Ascending aorta (tissue), 2 donors: Measurements from ENCODE around the gene GNA14. TPM values are rescaled to one million over a fixed set of nuclear protein-coding genes. Genes with fewer than 3 reads are reported as not detected.
A peak's percentile ranks its signal among the peaks of the same experiment; 100 is the strongest.

Source experiments
- DNase-seq, 2 donors: peaks; one replicate each; pipeline ENCODE4 v3.0.0-alpha.2; 2019; ENCODE audit warnings: low spot score in 2 of 2
- H3K27ac ChIP-seq, 2 donors: fragments of 200-600 bp; sonication (generic); one replicate each; pipeline ENCODE4 v1.5.1; 2016 to 2017; ENCODE audit warnings: mild to moderate bottlenecking in 1 of 2
- H3K27me3 ChIP-seq: fragments of 200-600 bp; sonication (generic); one replicate; pipeline ENCODE4 v1.5.1; 2017
- H3K36me3 ChIP-seq, 2 donors: fragments of 200-600 bp; sonication (generic); one replicate each; pipeline ENCODE4 v1.5.1; 2016
- H3K4me1 ChIP-seq, 2 donors: fragments of 200-600 bp; sonication (generic); one replicate each; pipeline ENCODE4 v1.5.1; 2016 to 2017; ENCODE audit warnings: mild to moderate bottlenecking in 1 of 2
- H3K4me3 ChIP-seq, 2 donors: fragments of 200-600 bp; sonication (generic); one replicate each; pipeline ENCODE4 v1.5.1; 2016 to 2017; ENCODE audit warnings: mild to moderate bottlenecking in 1 of 2
- H3K9me3 ChIP-seq, 2 donors: fragments of 200-600 bp; sonication (generic); one replicate each; pipeline ENCODE4 v1.5.1; 2016
- intact Hi-C: fragments of 100-400 bp; cut with DNase I; formaldehyde crosslinking; loops from one replicate; pipeline ENCODE4 v1.15.1; 2023
- total RNA-seq: library from RNA; depleted of rRNA; stranded (reverse); fragments of >200 nt; gene quantifications from one replicate; pipeline ENCODE4 v1.1.0, GENCODE V29; 2016
- TF ChIP-seq, protein P1 (sequence below), 3 experiments: fragments of 200-600 bp in 2 of 3; fragments of 450-650 bp in 1 of 3; sonication (generic) in 2 of 3; IDR thresholded peaks; one replicate each; pipeline ENCODE4 v1.5.1; 2016 to 2019; ENCODE audit warnings: antibody characterized with exemption in 3 of 3, mild to moderate bottlenecking in 1 of 3, moderate library complexity in 1 of 3

The GNA14 gene
- total RNA-seq, 1 donor from 2014 or later, result 3.5 TPM

DNA sequence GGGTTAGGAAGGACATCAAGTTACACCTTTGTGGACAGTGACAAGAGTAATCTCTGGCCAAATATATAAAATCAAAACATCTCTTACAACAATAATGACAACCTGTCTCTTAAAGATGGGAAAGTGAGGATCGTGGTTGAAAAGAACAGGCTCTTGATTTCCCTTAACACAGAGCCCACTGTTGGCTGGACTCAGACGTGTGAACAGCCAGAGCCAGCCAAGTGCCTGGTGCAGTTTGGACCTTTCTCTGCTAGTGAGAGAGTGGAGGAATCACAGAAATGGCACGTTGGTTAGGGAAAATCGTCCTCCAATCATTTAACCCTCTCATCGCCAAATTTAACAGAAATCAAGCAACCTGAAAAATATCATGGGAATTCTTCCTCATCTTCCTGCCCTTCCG, 131.3 kb downstream of the GNA14 start:
- Histone ChIP-seq H3K9me3 (no peaks in the 10 kb centered on the region), H3K27ac (no peak overlapping the region), H3K4me3 (no peak overlapping the region), H3K36me3 (no peaks in the 10 kb centered on the region), H3K4me1 (peaks cover 0 to 2% of the 10 kb centered on the region in 2 donors), H3K27me3 (no peaks in the 10 kb centered on the region)
- TF ChIP-seq, protein P1, sequence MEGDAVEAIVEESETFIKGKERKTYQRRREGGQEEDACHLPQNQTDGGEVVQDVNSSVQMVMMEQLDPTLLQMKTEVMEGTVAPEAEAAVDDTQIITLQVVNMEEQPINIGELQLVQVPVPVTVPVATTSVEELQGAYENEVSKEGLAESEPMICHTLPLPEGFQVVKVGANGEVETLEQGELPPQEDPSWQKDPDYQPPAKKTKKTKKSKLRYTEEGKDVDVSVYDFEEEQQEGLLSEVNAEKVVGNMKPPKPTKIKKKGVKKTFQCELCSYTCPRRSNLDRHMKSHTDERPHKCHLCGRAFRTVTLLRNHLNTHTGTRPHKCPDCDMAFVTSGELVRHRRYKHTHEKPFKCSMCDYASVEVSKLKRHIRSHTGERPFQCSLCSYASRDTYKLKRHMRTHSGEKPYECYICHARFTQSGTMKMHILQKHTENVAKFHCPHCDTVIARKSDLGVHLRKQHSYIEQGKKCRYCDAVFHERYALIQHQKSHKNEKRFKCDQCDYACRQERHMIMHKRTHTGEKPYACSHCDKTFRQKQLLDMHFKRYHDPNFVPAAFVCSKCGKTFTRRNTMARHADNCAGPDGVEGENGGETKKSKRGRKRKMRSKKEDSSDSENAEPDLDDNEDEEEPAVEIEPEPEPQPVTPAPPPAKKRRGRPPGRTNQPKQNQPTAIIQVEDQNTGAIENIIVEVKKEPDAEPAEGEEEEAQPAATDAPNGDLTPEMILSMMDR (IDR thresholded peaks at IDR 0.05), result no peak
- DNase-seq, result no peak
- intact Hi-C loops, result no loop called here

DNA sequence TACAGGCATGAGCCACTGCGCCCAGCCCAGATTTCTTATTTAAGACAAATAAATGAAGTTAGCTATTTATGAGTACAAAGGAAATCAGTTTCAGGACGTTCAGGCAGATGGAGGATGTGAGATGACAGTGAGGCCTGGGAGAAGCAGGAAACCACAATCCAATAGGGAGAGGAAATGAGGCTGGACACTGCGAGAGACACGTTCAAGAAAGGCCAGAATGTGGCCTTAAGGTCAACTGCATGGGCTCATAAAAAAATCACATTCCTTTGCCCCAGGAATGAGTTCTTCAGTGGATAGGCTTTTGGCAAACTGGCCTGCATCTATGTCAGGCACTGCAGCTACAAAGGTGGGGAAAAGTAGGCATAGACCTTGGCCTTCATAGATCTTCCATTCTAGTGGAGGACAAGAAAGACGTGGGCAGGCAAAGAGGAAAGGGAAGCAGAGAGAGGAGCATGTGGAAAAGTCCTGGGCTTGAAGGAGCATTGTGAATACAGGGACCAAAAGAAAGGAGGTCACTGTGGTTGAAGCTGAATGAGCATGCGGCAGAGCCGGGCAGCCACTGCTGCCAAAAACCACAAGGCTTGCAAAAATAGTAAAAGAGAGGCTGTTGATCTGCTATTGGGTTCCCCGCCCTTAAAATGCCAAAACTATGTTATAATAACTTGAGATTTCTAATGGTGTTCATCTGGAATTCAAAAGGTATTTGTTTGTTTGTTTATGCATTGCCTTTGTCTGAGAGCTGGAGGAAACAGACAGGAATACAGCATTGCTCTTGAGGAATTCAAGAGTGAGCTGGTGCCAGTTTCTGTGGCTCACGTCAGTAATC, 133.0 kb downstream of the GNA14 start:
- TF ChIP-seq, protein P1 (IDR thresholded peaks at IDR 0.05), result no peak
- Histone ChIP-seq H3K27me3 (no peaks in the 10 kb centered on the region), H3K36me3 (no peaks in the 10 kb centered on the region), H3K9me3 (no peaks in the 10 kb centered on the region), H3K27ac (peak overlapping the region in 1 of 2 donors; percentile 2), H3K4me1 (peaks cover 0 to 2% of the 10 kb centered on the region in 2 donors), H3K4me3 (no peak overlapping the region)
- DNase-seq, result no peak
- intact Hi-C loops, result no loop called here

DNA sequence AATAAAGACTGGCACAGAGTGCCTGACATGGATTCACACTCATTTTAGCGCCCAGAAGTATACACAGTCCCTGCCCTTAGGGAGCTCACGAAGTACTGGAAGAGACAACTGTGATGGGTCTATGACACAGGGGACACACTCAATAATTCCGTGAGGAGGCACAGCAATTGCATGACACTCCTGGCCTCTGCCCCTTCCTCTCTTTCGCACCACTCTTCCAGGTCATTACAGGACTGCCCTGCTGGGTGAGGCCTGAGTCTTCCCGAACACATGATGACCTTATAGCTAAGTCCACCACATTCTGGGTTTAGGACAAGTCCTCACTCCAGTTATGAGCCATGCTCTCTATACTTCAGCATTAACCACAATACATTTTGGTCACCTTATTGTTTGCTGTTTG, 134.7 kb downstream of the GNA14 start:
- intact Hi-C loops, result no loop called here
- no peaks in the 10 kb centered on the region for H3K27me3 ChIP-seq
- no peak for DNase-seq
- H3K4me3 ChIP-seq, result no peak overlapping the region
- H3K27ac ChIP-seq, result no peak overlapping the region
- TF ChIP-seq, protein P1 (IDR thresholded peaks at IDR 0.05), result no peak
- no peaks in the 10 kb centered on the region for H3K9me3 ChIP-seq
- no peaks in the 10 kb centered on the region for H3K36me3 ChIP-seq
- peaks cover 0 to 2% of the 10 kb centered on the region in 2 donors for H3K4me1 ChIP-seq

DNA sequence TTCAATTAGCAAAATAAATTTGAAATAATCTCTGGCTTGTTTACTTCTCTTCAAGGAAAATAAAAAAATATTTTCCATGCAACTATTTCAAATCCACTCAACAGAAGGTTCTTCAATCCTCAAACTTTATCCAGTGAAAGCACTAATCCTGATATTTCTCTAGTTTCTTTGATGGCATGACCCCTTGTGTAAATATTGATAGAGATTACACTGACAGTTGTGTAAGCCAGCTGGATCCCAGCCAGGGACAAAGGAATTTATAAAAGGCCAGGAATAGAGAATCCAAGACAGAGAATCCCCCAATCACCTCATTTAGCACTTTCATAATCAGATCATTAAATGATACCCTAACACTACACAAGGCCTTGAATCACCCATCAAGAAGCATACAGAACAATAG, 135.2 kb downstream of the GNA14 start:
- Histone ChIP-seq H3K9me3 (no peaks in the 10 kb centered on the region), H3K27ac (no peak overlapping the region), H3K36me3 (no peaks in the 10 kb centered on the region), H3K4me1 (peaks cover 0 to 2% of the 10 kb centered on the region in 2 donors), H3K4me3 (no peak overlapping the region), H3K27me3 (no peaks in the 10 kb centered on the region)
- DNase-seq, result no peak
- intact Hi-C loops, result no loop called here
- TF ChIP-seq, protein P1 (IDR thresholded peaks at IDR 0.05), result no peak

DNA sequence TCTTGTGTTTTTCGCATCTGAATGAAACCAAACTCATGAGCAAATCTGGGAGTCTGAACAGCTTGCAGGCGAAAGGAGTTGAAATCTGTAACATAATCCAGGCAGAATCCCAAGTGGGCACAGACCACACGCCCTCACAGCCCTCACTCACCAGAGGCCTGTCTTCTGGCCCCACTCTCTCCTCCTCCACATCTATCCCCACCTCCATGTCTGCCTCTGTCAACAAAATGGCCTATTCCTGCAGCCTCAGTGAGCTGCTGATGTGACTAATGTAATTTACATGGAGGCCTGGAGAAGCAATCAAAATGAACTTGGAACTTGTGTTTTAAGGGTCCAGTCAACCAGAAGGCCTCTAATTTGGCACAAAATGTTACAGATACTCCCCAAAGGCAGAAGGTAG, 136.6 kb downstream of the GNA14 start:
- no peak overlapping the region for H3K27ac ChIP-seq
- no peaks in the 10 kb centered on the region for H3K9me3 ChIP-seq
- no peak for DNase-seq
- peaks cover 0 to 9% of the 10 kb centered on the region in 2 donors for H3K4me1 ChIP-seq
- no peaks in the 10 kb centered on the region for H3K27me3 ChIP-seq
- H3K36me3 ChIP-seq, result no peaks in the 10 kb centered on the region
- H3K4me3 ChIP-seq, result no peak overlapping the region
- TF ChIP-seq, protein P1 (IDR thresholded peaks at IDR 0.05), result no peak
- intact Hi-C loops, result no loop called here
